NCI-H524 treated with DMSO at 0.1 percent for 48 hours (cell line): ENCODE measurements around the gene TREH.
"Not testable (repeated sequence)": the region's sequence is repeated elsewhere in the genome, so short reads cannot be mapped to it uniquely, and the experiment has no call there.

Experiments used
- DNase-seq: peaks from one replicate; lab custom pipeline; 2025; lab: John Stamatoyannopoulos, UW

TREH gene

GRCh38 chr11:118679483-118679882 is at the start of gene TREH:
Gene TREH (minus strand): TSS chr11:118679650. CDS start chr11:118679627, 23 bp downstream.
- DNase-seq = no peak

- not testable (repeated sequence) for DNase-seq
Measured at GRCh38 chr11:118728112-118728511, 48.7 kb upstream of the TREH start.

GRCh38 chr11:118727721-118728066 is 48.2 kb upstream of the TREH start:
- not testable (repeated sequence) for DNase-seq

GRCh38 chr11:118727001-118727720 is 47.7 kb upstream of the TREH start:
- DNase-seq = not testable (repeated sequence)

- not testable (repeated sequence) for DNase-seq
Measured at GRCh38 chr11:118721478-118722015, 42.1 kb upstream of the TREH start.

GRCh38 chr11:118720740-118721139 is 41.3 kb upstream of the TREH start:
- DNase-seq = not testable (repeated sequence)

- not testable (repeated sequence) for DNase-seq
Measured at GRCh38 chr11:118720078-118720477, 40.6 kb upstream of the TREH start.

- DNase-seq = not testable (repeated sequence)
Measured at GRCh38 chr11:118718562-118718961, 39.1 kb upstream of the TREH start.

GRCh38 chr11:118717733-118718132 is 38.3 kb upstream of the TREH start:
- DNase-seq = not testable (repeated sequence)

- not testable (repeated sequence) for DNase-seq
Measured at GRCh38 chr11:118717221-118717620, 37.8 kb upstream of the TREH start.

- no peak for DNase-seq
Measured at GRCh38 chr11:118715837-118716260, 36.4 kb upstream of the TREH start.

GRCh38 chr11:118715245-118715831 is 35.9 kb upstream of the TREH start:
- no peak for DNase-seq

GRCh38 chr11:118714816-118715215 is 35.4 kb upstream of the TREH start:
- no peak for DNase-seq

- DNase-seq = not testable (repeated sequence)
Measured at GRCh38 chr11:118714416-118714815, 35.0 kb upstream of the TREH start.

- no peak for DNase-seq
Measured at GRCh38 chr11:118708296-118708695, 28.8 kb upstream of the TREH start.

- no peak for DNase-seq
Measured at GRCh38 chr11:118706546-118706825, 27.0 kb upstream of the TREH start.

GRCh38 chr11:118705791-118706545 is 26.5 kb upstream of the TREH start:
- no peak for DNase-seq

GRCh38 chr11:118705111-118705741 is 25.8 kb upstream of the TREH start:
- no peak for DNase-seq

- no peak for DNase-seq
Measured at GRCh38 chr11:118703563-118704106, 24.2 kb upstream of the TREH start.

- no peak for DNase-seq
Measured at GRCh38 chr11:118699506-118700220, 20.2 kb upstream of the TREH start.

- DNase-seq = no peak
Measured at GRCh38 chr11:118697346-118697745, 17.9 kb upstream of the TREH start.
